ENCODE data around the gene TMEM117.
"Not testable (repeated sequence)": the region's sequence is repeated elsewhere in the genome, so short reads cannot be mapped to it uniquely, and the experiment has no call there.

Gene TMEM117

GRCh38 chr12:44317651-44318126, 481.8 kb downstream of the TMEM117 start:
- no peak for DNase-seq

DNA sequence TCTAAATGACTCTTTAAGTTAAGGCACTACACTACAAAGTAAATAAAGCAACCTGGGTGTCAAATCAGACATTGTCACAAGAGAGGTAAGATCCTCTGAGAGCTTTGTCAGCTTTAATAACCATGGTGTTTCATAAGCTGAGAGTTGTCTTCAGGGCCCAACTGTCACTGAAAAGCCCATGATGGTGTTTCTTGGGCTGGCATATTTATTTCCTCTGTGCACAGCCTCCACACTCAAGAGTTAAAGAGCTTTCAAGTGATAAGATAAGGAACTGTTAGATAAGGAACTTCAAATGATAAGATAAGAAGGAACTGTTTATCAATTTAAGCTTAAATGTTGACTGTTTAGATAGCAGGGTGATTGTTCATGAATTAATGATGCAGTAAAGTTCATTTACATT, 495.4 kb downstream of the TMEM117 start:
- no peak for DNase-seq

GRCh38 chr12:44334347-44334746, 498.5 kb downstream of the TMEM117 start:
- no peak for DNase-seq

DNA sequence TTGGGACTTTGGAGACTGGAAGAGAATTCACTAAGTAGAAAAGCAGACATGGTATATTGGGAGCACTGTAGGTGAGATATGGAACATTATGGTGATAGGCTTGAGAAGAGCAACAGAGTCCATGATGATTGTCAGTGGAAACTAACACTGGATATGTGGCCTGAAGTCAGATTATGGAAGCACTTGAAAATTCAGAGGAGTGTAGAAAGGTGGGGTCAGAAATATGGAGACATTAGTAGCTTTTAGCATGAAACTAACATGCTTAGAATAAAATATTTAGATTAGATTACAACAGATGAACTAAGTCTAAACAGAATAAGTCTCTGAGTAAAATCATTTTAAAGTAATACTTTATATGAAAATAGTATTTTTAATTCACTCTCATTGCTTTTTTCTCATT, 499.1 kb downstream of the TMEM117 start:
- no peak for DNase-seq

DNA sequence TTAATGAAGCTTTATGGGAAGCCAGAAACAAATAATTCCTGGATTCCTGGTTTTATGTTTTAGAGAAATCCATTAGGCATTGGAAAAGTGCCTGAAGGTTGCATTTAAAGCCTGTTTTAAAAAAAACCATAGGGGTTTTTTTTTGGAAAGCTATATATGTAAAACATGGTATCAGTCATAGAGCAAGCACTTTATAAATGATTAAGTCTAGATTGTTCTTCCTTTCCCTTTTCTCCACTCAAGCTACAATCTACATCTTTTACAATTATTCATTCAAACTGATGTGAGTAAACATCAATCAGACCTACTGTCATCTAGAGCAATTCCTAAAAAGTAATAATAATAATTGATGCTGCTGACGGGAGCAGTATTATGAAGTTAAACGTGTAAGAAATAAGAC, 500.7 kb downstream of the TMEM117 start:
- DNase-seq = no peak

DNA sequence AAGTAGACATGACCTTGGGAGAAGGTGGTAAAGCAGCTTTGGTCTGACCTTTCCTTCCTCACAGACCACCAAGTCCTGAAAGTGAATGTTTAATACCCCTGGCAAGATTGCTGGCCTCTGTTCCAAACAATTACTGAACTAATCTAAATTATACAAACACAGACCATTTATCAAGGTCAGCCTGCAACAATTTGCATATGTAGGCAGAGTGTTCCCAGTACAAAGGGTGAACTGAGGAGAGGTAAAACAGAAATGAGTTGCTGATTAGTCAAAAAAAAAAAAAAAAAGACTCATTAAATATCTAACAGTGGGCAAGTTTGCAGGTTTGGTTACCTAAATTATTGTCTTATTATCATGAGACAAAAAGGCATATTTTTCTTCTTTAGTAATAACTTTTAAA, 506.5 kb downstream of the TMEM117 start:
- no peak for DNase-seq

DNA sequence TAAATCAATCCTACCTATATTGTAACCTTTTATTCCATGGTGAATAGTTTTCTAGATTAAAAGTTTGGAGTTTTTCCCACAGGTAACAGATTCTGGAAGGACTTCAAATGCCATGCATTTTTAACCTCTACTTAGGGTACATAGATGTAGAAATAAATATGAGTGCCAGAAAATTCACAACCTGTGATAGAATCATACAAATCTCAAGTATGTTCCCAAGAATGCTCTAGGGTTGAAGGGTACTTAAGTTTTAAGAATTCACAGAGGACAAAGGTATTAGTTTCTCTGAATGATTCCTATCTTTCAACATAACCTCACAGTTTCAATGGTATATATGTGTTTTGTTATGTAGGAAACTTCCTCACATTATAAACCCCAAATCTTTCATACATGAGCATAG, 511.3 kb downstream of the TMEM117 start:
- DNase-seq = no peak

GRCh38 chr12:44357494-44357893, 521.6 kb downstream of the TMEM117 start:
- no peak for DNase-seq

DNA sequence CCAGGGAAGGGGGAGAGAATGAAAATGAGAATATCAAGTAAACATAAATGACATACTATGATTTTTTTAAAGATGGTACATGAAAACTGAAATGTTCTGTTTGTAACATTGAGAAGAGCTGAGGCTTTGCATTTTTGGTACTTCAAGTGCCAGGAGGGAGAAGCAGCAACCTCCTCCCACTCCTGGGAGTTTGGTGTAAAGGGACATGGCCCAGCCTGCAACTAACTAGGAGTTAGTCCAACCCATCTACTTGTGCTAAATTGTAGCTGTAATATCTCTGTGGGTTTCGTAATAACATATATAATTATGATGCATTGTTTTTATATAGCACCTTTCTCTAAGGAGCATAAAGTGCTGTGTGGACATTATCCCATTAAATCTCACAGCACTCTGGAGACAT, 522.8 kb downstream of the TMEM117 start:
- DNase-seq = no peak

- DNase-seq = no peak
Observed at GRCh38 chr12:44362947-44363346, 527.1 kb downstream of the TMEM117 start.

DNA sequence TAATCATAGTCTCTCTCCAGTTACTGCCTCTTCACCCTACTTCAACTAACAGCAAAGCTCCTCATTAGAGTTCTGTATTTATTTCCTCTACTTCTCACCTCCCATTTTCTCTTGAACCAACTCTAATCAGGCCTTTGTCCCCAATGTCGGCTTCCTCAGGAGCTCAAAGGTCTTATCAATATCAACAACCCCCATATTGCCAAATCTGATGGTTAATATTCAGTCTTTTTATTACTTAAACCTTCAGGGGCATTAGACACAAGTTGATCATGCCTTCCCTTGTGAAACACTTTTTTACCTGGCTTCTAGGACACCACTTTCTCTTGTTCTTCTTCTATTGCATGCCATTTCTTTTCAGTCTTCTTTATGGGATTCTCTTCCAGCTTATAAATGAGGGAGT, 531.3 kb downstream of the TMEM117 start:
- DNase-seq = no peak

- no peak for DNase-seq
Observed at GRCh38 chr12:44367916-44368315, 532.0 kb downstream of the TMEM117 start.

- no peak for DNase-seq
Observed at GRCh38 chr12:44369998-44370397, 534.1 kb downstream of the TMEM117 start.

DNA sequence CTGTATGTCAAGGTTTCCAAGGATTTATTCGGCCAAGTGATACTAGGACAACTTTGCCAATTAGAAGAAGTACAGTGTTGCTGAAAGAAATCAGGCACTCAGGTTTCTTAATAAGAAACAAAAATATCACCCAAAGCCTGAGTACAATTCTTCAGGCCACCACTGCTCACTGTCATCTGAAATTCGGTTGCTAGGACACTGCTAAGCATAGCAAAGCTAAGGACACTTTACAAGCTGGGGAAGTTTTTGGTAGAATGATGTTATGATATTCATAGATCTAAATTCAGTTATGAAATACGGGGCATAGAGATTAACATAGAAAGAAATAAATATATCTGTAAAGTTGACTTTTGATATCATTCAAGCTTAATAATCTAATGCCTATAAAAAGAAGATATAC, 535.1 kb downstream of the TMEM117 start:
- DNase-seq = no peak

DNA sequence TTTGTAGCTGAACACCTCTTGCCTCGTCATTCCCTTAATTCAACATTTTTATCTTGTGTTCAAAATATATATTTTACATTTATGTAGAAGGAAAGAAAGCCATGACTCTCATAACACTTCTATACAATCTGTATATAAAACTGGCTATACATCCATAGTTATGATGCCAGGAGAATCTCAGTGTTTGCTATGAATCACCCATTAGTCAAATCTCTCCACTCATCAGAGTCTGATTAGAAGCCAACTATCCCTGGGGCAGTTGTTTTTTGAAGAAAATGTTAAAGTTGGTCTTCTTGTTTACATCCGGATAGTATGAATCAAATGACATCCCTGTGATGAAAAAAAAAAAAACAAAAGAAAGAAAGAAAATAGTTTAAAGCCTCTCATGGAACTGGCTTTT, 536.4 kb downstream of the TMEM117 start:
- no peak for DNase-seq

GRCh38 chr12:44375694-44376093, 539.8 kb downstream of the TMEM117 start:
- no peak for DNase-seq

- no peak for DNase-seq
Observed at GRCh38 chr12:44377443-44378187, 541.7 kb downstream of the TMEM117 start.

DNA sequence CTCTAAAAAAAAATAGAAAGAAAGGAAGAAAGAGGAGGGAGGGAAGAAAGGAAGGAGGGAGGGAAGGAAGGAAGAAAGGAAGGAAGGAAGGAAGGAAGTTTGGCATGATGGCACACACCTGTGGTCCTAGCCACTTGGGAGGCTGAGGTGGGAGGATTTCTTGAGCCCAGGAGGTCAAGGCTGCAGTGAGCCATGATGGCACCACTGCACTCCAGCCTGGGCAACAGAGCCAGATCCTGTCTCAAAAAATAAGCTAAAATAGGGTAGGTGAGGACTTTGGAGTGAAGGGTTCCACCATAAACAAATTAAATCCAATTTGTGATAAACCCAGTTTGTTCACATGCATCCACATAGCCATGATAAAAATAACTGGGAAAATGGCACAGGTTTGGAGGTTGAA, 543.2 kb downstream of the TMEM117 start:
- DNase-seq = not testable (repeated sequence)

GRCh38 chr12:44379831-44380230, 544.0 kb downstream of the TMEM117 start:
- DNase-seq = no peak

DNA sequence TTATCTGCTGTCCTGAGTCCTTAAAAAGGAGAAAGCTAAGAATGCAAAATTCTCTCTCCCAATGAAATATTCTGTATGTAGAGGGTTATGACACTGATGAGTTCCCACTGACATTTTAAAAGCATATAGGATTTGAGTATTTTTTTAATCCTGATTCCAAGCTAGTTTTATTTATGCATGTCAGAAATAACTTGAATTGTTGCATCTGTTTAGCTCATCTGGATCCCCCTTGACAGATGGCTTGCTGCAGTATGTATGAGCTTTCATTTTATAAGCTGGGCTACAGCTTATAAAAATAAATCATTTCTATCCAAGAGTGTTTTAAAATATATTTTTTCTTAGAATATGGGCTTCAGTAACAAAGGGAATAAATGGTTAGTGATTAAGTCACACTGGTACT, 545.0 kb downstream of the TMEM117 start:
- DNase-seq = no peak

DNA sequence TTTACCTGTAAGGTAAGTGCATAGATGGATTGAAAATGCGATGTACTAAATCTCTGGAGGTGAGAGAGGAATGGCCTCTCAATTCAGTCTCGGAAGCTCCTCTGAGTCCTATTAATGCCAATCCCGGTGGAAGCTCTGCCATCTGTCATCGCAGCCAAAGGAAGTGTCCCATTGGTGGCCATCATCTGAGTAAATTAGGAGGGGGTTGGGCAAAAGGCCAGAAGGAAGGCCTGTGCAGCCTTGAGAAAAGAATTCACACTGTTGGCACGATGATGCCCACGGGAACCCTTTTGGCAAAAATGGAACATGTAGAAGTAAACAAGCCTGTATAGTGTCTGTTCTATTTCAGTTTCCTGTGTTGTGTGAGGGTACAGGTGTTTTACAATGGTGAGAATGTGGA, 545.5 kb downstream of the TMEM117 start:
- DNase-seq = no peak

- DNase-seq = no peak
Observed at GRCh38 chr12:44384136-44384535, 548.3 kb downstream of the TMEM117 start.

DNA sequence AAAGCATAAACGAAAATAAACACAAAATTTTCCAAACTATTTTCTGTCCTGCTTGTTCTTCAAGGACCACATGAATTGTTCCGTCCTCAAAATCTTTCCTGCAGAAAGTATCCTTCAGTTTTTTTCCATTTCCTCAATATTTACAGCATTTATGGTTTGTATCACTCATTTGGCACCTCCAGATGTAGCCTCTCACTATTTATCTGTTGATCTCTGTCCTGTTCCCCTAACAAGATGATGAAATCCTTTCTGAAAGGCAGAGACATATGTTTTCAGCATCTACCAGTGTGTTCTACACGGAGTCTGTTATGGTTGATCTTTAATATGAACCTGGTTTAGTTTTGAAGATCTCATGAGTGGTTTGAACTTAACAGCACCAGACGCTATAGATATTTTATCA, 550.1 kb downstream of the TMEM117 start:
- DNase-seq = no peak

DNA sequence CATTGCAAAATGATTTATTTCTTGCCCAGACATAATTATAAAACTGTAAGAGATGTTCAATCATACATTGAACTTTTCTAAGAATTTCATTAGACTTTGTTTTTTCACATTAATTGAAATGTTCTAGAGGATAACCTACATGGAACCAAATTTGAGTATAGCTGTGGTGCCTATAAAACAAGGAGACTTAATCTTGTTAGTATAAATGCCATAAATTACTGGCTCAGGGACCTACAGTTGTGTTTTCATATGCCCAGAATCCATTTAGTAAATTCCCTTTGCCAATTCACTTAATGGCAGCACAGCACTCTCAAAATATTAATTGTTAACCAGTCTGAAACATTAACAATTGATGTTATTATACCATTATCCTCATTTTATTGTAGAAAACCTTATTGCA, 551.7 kb downstream of the TMEM117 start:
- DNase-seq = no peak

GRCh38 chr12:44389038-44389437, 553.2 kb downstream of the TMEM117 start:
- DNase-seq = no peak
